GM19238 (cell line): Measurements from ENCODE around the gene LRRC25.

Experiments
- DNase-seq: peaks from one replicate; pipeline ENCODE4 v3.0.0; 2011; ENCODE audit warnings: low spot score; ENCODE audit not compliant: insufficient read length

Gene LRRC25

DNA sequence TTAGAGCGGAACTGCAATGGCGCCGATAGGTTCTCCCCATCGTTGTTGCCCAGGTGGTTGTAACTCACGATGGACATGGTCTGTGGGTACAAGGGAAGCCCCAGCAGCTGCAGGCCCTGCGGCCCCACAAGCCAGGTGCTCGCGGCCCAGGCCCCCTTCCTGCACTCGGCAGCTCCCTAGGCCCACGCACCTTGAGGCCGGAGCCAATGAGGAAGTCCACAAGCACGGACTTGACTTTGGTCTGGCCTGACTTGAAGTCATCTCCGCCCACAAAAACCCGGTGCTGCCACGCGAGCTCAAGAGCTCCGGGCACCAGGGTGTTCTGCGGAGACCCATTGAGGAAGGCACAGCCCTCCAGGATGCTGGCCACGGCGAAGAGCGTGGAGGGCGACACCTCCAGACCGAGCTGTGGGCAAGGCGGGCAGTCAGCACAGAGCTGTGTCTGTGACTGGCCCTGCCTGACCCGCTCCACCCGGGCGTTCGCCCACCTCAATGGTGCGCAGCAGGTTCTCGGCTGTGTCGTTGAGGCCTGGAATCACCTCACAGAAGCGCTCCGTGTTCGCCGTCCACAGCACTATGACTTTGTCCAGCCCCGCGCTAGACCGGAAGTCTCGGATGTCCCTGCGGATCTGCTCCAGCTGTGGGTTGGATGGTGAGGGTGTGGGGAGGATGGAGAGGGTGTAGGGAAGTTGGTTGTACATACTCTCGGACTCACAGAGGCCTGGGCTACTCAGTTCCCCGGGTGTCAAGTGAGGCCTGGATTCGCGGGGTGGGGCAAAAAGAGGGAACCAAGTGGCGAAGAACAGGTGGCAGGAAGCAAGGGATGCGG, 38.6 kb upstream of the LRRC25 start:
- no peak for DNase-seq

DNA sequence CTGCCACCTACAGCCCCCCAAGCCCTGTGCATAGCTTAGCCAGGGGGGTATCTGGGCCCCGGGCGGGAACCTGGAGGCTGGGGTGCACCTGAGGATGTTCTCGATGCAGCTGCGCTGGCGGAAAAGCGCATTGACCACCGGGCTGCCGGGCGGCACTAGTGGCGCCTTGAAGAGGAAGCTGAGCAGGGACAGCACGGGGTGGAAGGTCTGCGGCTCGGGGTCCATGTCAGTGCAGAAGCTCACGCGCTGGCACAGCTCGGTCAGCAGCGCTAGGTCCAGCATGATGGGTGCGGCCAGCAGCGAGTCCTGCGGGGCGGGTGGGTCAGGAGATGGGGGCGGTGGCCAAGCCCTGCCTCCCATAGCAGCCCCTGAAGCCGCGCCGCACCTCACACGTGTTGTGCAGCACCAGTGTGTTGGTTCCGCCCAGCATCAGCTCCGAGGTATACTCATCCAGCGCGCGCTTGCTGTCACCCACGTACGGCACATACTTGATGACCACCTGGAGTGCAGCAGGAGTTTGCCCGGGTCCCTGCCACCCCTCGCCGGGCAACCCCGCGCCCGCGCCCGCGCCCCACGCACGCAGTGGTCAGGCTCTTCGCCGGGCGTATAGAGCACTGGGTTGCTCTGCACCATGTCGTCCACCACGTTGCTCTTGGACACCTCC, 37.9 kb upstream of the LRRC25 start:
- DNase-seq, result no peak

DNA sequence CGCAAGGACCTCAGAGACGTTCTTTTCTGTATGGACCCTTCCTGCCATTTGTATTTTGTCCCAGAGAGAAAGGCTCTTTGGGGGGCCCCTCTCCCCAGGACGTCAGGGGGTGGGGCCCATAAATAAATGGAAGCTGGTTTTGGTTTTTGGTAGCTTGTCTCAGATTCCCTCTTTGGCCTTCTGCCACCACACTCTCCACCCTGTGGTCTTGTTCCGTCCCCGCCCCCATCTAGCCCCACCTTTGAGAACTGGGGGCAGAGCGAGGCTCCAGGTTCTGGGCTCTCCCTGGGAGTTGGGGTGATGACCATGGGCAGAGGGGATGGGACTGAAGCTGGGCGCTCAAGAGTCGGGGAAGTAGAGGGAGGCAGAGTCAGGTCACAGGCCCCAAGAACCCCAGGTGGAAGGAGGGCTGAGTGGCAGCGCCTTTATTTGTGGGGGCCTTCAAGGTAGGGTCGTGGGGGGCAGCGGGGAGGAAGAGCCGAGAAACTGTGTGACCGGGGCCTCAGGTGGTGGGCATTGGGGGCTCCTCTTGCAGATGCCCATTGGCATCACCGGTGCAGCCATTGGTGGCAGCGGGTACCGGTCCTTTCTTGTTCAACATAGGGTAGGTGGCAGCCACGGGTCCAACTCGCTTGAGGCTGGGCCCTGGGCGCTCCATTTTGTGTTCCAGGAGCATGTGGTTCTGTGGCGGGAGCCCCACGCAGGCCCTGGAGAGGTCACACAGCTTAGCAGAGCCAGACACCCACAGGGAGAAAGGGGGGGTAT, 37.2 kb upstream of the LRRC25 start:
- no peak for DNase-seq

DNA sequence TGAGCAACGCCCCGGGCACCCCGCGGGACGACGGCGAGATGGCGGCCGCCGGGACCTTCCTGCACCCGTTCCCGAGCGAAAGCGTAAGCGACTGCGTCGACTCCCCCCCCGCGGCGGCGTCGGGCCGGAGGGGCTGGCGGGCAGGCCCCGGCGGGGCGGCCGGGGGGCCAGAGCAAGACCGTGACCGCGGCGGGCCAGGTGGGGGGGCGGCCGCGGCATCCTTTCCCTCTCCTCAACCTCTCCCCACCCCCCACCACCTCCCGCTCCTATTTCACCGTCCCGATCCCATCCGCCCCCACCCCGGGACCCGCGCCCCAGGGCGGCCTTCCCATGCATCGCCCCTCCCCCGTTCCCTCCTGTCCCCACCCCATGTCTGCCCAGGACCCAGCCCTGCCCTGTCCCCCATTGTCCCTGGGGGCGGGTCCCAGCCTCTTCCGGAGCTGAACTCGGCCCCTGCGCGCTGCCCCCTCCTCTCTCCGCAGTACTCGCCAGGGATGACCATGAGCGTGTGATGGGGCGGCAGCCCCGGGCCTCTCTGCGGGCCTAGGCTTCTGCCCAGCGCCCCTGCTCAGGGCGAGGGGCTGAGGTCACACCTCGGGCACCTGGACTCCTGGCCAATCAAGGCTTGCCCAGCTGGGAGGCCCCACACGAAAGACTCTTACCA, 36.4 kb upstream of the LRRC25 start:
- no peak for DNase-seq

DNA sequence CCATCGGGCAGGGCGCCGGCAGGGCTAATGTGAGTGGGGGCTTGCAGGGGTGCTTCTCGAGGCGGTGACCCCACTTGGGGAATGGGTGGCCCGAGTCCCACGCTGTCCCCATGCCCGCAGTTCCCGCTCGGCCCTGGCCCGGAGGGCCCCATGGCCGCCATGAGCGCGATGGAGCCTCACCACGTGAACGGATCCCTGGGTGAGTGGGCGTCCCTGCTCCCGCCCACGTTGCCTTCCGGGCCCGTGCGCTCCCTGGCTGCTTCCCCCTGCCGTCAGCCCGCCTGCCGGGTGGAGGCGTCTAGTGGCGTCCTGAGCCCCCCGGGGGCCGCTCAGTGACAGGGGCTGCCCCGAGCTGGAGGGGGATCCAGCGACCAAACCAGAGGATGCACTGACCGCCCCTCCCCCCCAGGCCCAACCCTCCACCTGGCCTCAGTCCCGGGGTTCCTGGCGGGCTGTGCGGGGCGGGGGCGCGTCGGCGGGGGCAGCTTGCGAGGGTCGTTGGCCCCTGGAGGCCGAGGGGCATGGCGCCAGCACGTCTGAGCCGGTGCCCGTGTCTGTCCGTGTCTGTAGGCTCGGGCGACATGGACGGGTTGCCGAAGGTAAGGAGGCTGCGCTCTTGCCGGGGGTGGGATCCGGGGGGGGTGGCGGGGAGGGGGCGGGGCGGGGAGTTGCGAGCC, 35.7 kb upstream of the LRRC25 start:
- DNase-seq, result no peak

DNA sequence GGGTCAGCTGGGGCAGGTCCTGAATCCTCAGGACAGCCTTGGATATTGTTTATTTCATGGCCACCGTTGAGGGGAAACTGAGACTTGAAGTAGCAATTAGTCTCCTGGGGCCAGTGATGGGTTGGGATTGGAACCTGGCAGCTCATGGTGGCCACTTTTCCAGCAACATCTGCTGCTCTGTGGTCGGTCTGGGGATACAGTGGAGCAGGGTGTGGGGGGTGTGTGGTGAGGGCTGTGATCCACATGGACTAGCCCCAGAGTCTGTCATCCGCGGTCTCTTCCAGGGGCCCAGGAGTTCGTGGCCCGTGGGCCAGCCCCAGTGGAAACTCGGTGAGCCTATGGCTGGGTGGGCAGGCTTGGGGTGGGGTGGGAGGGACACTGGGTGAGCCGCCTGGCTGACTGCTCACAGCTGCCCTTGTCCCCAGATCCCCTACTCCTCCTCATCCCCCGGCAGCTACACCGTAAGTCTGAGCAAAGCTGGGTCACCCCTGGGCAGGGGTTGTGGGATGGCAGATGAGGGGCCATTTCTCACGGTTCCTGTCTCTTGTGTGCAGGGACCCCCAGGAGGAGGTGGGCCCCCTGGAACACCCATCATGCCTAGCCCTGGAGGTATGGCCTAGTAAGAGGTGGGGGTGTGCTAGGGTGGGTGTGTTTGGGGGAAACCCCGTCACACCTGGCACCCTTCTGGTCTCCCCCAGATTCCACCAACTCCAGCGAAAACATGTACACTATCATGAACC, 35.0 kb upstream of the LRRC25 start:
- DNase-seq, result no peak

DNA sequence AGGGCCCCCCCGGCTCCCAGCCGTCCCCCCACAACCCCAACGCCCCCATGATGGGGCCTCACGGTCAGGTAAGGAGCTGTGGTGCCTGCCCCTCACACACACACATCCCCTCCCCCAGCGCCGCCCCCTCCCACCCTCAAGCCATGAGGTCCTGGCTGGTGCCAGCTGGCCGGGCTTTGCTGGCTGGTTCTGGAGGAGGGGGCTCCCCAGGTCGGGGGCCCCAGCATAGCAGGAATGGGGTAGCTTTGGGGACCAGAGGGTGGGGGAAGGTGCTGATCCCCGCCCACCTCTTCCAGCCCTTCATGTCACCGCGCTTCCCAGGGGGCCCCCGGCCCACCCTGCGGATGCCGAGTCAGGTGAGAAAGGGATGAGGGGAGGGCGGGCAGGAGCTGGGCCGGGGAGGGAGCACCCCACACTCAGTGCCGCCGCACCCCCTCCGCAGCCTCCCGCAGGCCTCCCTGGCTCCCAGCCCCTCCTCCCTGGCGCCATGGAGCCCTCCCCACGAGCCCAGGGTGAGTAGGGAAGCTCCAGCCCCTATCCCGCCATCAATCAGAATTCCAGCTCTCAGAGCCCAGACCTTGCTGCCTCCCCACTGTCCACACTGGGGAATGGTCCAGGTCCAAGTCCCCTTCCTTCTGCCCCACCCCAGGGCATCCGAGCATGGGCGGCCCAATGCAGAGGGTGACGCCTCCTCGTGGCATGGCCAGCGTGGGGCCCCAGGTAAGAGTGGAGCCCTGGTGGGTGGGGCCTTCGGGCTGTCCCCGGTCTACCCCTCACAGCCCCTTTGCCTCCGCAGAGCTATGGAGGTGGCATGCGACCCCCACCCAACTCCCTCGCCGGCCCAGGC, 34.2 kb upstream of the LRRC25 start:
- no peak for DNase-seq

DNA sequence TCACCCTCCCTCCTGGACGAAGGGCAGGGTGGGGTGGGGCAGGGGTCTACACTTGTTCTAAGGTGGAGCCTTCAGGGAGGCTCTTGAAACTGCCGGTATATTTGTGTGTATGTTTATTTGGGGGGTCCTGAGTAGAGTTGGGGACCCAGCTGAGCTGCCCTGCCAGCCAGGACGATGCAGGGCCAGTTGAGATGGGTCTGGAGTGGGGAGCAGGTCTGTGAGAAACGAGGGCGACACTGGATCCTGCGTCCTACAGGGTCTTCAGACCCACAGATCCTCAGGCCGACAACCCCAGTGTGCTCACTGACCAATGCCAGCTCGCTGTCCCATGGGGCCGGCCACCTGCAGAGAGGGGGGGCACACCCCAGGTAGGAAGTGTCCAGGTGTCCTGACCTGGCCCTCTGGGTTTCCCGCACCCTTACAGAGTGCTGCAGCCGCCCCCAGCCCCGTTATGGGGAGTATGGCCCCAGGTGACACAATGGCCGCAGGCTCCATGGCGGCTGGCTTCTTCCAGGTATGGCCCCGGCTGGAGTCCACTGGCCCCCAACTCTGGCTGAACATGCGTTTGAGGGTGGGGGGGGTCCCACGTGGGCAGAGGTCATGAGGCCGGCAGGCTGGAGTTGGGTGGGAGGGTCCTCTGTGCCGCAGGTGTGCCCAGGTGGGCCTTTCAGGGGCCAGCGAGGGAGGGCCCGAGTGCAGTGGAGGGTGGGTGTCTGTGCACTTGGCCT, 33.2 kb upstream of the LRRC25 start:
- DNase-seq, result no peak

DNA sequence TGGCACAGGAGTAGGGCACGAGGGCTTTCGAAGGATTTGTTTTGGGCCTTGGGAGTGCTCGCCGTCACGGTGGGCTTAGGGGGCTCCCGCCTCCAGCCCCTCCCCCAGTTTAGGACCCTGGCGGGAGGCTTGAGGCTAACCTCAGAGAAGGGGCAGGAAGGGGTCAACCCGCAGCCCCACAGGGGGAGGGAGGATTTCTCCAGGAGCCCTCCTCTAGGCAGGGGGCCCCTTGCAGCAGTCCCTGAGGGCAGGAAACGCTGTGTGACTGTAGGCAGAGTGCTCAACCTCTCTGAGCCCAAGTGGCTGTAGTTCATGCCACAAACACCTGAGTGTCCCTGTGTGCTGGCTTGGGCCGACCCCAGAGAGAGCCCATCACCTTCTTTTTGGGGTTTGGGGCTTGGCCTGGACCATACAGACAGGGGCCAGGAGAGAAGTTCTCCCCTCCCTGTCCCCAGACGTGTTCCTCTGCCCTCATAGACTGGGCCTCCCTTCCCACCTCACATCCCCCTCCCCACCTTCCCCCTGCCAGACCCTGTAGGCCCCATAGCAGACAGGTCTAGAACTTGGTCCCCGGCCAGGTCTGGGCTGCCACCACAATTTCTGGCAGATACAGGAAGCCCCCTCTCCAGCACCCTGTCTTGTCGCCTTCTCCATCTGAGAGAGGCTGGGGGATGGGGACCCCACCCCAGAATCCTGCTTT, 32.4 kb upstream of the LRRC25 start:
- DNase-seq, result no peak

DNA sequence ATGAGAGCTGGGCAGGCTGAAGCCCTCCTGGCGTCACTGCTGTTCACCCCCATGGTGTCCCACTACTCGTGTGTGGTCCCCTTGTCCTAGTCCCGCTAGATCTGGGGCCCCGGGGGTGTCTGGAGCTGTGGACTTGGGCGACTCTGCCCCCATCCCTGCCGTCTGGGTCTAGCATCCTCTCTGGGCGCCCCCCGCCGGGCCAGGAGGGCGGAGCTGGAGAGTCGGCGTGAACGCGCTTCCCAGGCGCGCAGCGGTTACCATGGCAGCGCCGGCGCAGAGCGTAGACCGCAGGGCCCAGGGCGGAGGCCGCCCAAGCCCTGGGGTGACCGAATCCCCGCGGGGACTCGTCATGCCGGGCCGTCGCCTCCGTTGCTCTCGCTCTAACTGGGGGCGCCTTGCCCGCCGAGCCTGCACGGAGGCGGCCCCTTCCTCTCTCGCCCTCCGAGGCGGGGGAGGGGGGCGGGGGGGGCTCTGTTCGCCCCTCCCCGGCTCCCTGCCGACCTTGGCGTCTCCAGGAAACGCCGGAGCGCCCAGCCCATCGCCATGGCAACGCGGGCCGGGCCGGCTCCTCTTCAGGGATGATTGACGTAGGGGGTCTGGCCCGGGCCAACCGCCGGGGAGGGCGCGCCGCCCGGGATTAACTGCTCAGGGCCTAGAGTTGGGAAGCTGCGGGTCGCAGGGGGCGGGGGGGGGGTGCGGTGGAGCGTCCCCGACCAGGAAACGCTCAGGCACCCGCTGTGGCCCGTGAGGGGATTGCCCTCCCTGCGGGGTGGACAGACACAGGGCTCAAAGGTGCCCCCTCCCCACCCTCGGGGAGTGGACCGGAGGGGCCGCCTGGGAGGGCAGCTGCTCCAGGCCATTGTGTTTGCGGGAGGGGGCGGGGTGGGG, 31.6 kb upstream of the LRRC25 start:
- DNase-seq, result peak; percentile 96

DNA sequence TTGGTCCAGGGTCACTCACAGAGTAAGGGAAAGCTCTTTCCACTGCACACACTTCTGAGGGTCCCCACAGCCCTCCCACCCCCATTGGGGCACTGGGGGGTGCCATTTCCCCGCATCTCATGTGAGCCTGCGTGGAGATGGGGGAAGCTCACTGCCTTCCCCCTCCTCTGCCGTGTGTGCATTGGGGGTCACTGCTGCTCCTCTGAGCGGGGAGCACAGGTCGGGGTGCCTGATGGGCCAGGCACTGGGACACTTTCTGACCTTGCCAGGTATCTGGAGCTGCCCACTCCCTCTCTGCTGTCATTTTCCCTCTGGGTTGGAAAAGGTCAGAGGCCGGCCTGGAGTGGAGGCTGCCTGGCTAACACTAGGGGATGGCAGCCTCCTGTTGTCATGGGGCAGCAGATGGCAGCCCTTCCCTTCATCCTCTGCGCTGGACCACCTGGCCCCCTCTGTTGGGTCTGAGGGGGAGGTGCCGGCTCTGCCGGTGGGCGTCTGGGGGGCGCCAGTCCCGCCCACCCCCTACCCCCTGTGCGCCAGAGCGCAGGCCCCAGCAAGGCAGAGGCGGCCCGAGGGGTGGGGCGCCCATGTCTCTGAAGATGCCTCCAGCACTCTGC, 30.9 kb upstream of the LRRC25 start:
- DNase-seq, result no peak

DNA sequence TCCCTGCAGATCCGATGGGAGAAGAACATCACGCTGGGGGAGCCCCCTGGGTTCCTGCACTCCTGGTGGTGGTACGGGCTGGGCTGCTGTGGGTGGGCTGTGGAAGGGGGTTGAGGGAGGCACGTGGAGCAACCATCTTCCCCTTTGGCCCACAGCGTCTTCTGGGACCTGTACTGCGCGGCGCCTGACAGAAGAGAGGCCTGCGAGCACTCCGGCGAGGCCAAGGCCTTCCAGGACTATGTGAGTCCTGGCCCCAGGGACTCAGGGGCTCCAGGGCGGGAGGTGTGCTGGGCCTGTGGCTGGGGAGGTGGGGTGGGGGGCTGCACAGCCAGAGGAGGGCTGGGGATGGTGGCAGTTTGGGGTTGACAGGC, 30.3 kb upstream of the LRRC25 start:
- DNase-seq, result no peak

DNA sequence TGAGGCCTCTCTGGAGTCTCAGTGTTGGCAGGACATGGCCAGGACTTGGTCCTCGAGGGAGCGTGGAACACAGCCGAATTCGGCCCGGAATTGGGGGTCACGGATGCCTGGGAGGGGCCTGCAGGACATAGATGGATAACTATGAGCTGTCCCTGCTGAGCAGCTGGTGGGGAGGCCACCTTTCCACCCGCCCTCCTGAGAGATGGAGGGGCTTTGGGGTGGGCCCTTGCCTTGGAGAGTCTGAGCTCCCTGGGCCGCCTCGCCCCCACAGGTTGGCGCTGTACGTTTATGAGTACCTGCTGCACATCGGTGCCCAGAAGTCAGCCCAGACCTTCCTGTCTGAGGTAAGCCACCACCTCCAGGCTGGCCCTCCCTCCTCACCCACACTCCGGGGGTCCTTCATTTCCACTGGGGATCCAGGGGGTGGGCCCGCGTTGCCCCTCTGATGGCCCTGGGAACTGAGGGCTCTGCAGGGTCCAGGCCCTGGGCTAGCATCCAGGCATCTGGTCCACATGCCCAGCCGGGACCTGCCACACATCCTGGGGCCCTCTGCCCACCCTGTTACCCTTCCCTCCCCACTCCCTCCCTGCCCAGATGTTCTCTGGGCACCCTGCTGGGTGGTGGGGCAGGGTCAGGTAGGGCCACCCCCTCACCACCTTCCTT, 29.8 kb upstream of the LRRC25 start:
- DNase-seq, result no peak

DNA sequence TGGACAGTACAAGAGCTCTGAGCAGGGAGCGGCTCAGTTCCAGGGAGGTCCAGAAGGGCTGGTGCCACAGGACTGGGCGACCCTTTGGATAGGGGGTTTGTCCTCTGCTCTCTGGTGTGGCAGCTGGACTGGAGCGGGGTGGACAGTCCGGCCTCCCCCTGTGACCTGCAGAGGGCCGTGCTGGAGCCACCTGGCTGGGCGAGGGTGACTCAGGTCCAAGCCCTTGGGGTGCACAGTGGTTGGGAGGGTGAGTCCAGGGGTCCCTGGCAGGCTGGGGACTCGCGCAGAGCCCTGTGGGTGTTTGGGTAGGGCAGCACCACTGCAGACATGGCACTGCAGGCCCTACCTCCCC, 29.0 kb upstream of the LRRC25 start:
- DNase-seq, result no peak

DNA sequence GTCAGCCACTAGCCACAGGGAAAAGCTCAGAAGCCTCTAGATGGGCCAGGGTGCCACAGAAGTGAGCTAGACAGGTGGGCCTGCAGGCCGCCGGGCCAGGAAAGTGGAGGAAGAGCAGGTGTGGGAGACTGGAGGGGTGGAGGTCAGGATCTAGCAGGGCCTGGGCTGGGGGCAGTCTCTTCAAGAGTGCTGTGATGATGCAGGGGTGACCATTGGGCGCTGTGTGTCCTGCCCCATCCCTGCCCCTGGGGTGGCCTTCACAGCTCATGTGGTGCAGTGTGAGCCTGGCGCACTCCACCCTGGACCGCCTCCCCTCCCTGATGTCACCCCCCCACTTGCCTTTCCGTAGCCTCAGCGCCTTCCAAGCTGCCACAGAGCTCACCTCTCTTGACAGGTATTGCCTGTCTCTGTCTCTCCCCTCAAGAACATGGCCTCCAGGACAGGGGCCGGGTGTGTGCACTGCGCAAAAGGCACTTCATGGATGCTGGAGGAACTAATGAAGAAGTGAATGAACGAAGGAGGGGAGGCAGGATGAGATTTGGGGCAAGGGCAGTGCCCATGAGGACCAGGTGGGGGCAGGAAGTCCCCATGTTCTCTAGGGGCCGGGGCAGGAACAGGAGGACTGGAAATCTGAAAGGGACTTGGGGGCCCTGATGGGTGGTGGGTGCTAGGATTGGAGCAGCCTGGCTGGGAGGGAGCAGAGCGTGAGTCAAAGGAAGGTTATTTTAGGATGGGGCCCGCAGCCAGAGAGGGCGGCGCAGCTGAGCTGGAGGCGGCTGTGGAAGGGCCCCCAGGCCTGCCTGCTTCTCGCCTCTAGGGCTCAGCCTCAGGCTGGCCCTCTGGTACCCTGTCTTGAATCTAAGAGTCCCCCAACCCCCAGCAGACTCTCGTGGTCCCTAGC, 28.3 kb upstream of the LRRC25 start:
- no peak for DNase-seq
